GM19240 (cell line): ENCODE data around the gene CRELD1.
A peak's percentile ranks its signal among the peaks of the same experiment; 100 is the strongest.
"Not testable (repeated sequence)": the region's sequence is repeated elsewhere in the genome, so short reads cannot be mapped to it uniquely, and the experiment has no call there.

Experiments
- DNase-seq: peaks from one replicate; pipeline ENCODE4 v3.0.0; 2011; ENCODE audit warnings: low spot score; ENCODE audit not compliant: insufficient read length

The CRELD1 gene, protein sequence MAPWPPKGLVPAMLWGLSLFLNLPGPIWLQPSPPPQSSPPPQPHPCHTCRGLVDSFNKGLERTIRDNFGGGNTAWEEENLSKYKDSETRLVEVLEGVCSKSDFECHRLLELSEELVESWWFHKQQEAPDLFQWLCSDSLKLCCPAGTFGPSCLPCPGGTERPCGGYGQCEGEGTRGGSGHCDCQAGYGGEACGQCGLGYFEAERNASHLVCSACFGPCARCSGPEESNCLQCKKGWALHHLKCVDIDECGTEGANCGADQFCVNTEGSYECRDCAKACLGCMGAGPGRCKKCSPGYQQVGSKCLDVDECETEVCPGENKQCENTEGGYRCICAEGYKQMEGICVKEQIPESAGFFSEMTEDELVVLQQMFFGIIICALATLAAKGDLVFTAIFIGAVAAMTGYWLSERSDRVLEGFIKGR

DNA sequence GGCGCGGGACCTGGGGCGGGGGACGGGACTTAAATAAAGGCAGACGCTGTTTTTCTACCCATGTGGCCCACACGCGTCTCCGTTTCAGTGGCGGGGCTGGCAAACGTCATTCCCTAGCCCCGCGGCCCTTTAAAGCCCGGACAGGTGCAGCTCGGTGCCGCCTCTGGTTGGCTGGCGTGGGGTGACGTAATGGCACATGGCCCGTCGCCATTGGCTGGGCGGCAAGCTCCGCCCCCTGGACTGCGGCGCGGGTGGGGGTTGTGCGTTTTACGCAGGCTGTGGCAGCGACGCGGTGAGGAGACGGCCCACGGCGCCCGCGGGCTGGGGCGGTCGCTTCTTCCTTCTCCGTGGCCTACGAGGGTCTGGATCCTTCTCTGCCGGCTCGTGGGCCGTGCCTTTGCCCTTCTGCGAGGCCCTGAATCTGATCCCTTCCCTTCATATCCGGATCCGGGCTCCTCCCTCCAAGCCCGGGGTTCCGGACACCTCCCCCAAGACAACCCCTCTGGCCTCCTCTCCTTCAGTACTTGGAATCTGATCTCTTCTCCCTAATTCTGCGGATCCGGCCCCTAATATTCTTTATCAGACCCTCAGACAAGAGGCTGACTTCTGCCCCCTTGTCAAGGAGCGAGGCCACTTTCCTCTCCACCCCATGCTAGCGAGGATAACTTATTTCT lies at the start of gene CRELD1:
CRELD1 (plus strand) TSS at position 274 of the 674 bp plus-strand sequence. CDS start 605 bp downstream, outside the sequence.
- DNase-seq, result peak; percentile 93

- DNase-seq, result no peak
Measured at GRCh38 chr3:9884555-9885165, 49.0 kb upstream of the CRELD1 start.

DNA sequence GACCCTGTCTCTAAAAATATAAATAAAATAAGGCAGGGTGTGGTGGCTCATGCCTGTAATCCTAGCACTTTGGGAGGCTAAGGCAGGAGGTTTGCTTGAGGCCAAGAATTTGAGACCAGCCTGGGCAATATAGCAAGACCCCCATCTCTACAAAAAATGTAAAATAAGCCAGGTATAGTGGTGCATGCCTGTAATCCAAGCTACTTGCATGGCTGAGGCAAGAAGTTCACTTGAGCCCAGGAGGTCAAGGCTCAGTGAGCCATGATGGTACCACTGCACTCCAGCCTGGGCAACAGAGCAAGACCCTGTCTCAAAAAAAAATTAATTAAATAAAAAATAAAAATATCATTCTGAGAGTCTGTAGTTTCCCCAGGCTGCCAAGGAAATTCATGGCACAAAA lies 47.3 kb upstream of the CRELD1 start:
- DNase-seq, result no peak

DNA sequence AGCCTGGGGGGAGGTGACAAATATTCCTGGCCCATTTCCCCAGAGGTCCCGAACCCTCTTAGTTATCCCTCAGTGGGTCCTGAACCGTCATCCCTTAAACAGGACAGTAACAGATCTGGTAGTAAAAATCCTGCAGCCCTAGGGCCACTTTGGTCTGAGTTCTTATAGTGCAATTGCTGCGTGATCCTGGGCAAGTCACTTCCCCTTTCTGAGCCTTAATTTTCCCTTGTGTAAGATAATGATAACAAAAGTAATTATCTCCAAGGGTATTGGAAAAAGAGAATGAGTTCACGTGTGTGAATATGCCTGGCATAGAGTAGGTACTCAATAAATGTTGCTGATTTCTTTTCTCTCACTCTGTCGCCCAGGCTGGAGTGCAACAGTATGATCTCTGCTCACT lies 46.2 kb upstream of the CRELD1 start:
- DNase-seq, result no peak

DNA sequence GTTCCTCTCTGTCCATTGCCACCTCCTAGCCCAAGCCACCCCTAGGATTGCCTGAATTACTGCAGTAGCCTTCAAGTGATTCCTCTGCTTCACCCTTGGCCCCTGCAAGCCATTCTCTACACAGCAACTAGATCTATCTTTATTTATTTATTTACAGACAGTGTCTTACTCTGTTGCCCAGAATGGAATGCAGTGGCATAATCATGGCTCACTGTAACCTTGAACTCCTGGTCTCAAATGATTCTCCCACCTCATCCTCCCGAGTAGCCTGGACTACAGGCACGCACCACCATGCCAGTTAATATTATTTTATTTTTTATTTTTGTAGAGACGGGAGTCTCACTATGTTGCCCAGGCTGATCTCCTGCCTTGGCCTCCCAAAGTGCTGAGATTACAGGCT lies 45.1 kb upstream of the CRELD1 start:
- no peak for DNase-seq

DNA sequence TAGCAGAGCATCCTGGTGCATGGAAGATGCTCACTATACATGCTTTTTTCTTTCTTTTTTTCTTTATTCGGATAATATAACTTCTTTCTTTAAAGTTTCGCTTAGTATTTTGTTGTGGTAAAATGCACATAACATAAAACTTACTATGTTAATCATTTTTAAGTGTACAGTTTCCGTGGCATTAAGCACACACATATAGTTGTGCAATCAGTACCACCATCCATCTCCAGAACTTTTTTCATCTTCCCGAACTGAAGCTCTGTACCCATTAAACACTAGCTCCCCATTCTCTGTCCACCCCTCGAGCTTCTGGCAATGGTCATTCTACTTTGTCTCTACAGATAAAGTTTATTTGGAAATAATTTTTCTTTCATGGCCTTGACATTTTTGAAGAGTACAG lies 44.2 kb upstream of the CRELD1 start:
- DNase-seq, result no peak

- peak; percentile 85 for DNase-seq
Measured at GRCh38 chr3:9890249-9891071, 43.2 kb upstream of the CRELD1 start, which contains the start of gene JAGN1. TSS of gene JAGN1 (plus strand) at chr3:9890610. CDS start at chr3:9890723, 113 bp downstream.

DNA sequence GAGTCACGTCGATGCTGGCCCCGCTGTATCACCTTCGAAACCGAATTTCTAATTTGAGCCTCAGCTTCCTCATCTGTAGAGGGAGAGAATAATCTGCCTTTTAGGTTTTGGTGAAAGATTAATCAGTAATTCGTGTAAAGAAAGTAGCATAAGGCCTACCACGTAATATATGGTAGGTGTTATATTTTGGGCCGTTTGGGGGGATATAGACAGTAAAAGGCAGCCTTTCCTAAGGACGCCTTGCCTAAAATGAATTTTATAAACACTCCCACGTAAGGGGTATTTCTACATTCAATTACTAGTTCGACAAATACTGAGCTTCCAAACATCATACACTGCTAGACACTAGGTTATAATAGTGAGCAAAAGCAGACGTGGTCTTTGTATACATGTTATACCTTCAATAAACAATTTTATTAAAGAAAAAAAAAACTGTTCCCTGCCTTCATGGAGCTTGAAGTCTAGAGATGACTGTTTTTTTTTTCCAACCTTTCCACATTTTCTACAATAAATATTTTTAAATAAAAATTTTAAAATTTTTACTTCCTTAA lies 42.5 kb upstream of the CRELD1 start:
- no peak for DNase-seq

DNA sequence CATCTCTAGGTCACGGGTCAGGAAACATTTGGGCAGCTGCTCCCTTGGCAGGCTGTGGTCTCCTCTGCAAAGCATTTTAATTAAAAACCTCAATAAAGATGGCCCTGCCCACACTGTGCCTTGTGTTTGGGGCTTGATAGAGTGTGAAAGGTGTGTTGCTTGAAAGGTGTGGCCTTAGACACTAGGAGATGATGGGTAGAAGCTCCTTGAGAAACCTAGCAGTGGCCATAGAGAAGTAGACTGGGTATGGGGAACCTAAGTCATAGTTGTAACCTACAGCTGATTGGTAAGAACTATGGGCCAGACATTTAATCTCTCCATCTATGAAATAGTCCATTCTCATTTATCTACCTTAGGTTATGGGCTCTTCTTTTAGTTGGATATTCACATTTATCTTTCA lies 39.9 kb upstream of the CRELD1 start:
- no peak for DNase-seq

DNA sequence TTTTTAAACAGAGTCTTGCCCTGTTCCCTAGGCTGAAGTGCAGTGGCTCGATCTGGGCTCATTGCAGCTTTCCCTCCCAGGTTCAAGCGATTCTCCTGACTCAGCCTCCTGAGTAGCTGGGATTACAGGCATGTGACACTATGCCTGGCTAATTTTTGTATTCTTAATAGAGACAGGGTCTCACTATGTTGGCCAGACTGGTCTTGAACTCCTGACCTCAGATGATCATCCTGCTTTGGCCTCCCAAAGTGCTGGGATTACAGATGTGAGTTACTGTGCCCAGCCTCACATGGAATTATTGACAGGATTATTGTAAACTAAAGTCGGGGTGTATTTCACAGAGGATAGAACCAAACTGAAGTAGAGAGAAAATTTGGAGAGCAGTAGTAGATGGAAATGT lies 37.9 kb upstream of the CRELD1 start:
- not testable (repeated sequence) for DNase-seq

- not testable (repeated sequence) for DNase-seq
Measured at GRCh38 chr3:9896755-9897407, 36.8 kb upstream of the CRELD1 start.

DNA sequence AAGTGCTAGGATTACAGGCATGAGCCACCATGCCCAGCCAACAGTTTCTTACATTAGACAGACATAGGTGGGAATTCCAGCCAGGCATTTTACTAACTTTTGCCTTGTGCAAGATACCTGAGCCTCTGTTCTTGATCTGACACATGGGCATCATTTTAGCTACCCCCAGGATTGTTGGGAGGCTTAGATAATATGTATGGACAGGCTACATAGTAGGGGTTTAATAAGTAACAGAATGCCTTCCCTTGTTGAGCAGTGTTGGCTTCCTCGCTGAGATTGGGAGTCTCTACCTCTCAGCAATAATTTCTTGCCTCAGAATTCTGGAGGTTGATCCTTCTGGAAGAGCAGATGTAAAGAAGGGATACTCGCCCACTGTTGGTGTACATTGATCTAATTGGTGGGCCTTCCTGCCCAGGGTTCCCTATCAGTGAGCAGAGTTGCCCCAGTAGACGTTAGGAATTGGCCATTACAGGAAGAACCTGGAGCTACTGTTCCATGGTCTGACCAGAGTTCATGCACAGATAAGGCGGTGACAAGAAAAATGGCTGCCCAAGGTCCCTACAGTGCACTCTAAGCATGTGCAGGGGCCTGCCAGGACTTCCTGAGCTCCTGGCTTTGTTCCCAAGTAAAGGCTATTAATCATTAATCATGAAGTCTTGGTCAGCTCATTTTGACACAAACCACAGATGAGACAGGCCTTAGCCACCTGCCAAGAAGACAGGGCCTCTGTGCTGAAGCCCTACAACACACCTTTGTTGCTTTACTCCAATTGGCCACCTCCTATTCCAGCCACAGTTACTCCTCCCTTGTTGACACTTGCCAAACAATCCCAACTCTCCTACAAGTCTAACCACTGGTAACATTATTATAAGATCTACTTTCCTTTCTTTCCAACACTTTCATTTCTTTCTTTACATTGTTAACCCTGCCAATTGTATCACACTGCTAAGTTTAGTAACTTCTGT lies 35.9 kb upstream of the CRELD1 start:
- DNase-seq, result no peak

GRCh38 chr3:9898467-9899241 lies 35.0 kb upstream of the CRELD1 start:
- DNase-seq, result no peak

- no peak for DNase-seq
Measured at GRCh38 chr3:9899289-9899791, 34.3 kb upstream of the CRELD1 start.

DNA sequence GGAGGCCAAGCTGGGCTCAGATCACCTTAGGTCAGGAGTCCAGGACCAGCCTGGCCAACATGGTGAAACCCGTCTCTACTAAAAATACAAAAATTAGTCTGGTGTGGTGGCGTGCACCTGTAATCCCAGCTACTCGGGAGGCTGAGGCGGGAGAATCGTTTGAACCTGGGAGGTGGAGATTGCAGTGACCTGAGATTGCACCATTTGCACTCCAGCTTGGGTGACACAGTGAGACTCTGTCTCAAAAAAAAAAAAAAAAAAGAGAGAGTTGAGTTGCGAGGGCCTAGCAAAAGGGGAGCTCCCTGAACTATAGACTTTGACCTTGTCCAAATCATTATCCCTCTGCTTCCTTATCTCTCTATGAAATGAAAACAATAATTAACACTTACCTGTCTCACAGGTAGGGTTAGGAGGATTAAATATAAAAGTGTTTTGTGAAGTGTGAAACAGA lies 32.6 kb upstream of the CRELD1 start:
- not testable (repeated sequence) for DNase-seq

DNA sequence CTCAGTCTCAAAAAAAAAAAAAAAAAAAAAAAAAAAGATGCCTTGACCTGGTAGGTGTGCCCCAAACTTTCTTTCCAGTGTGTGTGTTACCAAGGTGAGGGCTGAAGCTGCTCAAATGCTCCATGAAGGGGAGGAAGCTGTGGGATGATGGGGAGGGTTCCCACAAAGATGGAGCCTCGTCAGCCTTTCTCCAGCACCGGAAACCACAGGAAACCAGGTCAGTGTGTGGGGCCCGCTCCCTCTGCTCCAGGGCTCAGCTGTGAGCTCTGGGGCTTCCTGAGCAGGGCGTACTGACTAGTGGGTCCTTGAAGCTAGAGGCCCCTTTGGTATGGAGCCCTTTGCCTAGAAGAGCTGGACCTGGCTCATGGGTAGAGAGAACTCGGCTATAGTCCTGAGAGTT lies 31.7 kb upstream of the CRELD1 start:
- no peak for DNase-seq

DNA sequence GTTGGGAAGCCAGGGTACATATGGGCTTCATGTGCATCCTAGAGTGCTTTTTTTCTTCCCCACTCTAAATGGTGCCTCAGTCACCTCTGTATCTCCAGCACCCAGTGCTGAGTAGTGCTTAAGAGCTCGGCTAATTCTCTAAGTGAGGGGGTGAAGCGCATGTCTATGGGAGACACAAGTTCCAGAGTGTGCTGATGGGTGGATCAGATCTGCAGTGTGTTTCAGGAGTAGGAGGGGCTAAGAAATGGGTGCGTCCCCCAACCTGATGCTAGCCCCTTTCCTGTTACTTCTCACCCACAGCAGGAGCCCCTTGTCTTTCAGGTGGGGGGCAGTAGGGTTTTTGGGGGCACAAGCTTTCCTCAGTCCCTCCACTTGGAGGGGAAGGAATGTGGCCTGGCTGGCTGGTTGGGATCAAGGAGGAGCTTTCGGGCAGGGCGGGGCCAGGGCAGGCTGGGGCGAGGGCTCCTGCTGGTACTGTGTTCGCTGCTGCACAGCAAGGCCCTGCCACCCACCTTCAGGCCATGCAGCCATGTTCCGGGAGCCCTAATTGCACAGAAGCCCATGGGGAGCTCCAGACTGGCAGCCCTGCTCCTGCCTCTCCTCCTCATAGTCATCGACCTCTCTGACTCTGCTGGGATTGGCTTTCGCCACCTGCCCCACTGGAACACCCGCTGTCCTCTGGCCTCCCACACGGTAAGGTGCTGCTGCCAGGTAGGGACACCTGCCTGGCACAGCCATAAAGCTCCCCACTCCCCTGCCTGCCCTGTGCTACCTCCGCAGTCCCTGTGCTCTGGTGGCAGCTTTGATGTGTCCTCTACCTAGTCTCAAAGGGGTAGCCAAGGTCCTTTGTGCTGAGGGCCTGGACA lies 31.0 kb upstream of the CRELD1 start, which contains the start of gene IL17RE:
IL17RE (plus strand) TSS at position 477 of the 866 bp plus-strand sequence; CDS start at position 562, 85 bp downstream.
- DNase-seq, result no peak
